Measurements from ENCODE around the gene IQCB1.

The IQCB1 gene

DNA sequence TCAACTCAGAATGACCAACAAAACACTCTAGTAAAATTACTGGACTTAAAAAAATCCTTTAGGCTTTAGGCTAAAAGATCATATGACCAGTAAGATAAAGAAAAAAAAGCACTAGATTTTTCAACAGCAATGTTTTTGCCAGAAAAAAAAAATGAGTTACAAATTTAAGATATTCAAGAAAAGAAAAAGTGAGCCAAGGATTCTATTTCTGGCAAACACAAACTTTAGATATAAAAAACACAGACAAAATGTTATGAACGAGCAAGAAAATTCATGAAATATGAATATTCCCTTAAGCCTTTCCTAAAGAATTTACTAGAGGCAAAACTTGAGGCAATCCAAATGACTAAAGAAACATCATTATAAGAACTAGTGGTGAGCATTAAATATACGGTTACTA, 94.0 kb downstream of the IQCB1 start:
- DNase-seq, result no peak

DNA sequence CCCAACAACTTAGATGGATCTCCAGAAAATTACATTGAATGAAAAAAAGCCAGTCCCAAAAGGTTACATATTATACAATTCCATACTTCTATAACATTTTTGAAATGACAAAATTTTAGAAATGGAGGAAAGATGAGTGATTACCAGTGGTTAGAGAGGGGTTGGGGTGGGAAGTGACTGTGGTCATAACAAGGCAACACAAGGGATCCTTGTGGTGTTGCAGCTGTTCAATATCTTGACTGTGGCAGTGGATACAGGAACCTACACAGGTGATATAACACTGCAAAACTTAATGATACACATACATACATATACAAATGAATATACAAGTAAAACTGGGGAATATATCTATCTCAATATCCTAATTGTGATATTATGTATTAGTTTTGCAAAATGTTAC, 95.0 kb downstream of the IQCB1 start:
- no peak for DNase-seq

- DNase-seq, result no peak
Measured at GRCh38 chr3:121737644-121738043, 97.2 kb downstream of the IQCB1 start.

GRCh38 chr3:121736112-121736511, 98.7 kb downstream of the IQCB1 start:
- no peak for DNase-seq

DNA sequence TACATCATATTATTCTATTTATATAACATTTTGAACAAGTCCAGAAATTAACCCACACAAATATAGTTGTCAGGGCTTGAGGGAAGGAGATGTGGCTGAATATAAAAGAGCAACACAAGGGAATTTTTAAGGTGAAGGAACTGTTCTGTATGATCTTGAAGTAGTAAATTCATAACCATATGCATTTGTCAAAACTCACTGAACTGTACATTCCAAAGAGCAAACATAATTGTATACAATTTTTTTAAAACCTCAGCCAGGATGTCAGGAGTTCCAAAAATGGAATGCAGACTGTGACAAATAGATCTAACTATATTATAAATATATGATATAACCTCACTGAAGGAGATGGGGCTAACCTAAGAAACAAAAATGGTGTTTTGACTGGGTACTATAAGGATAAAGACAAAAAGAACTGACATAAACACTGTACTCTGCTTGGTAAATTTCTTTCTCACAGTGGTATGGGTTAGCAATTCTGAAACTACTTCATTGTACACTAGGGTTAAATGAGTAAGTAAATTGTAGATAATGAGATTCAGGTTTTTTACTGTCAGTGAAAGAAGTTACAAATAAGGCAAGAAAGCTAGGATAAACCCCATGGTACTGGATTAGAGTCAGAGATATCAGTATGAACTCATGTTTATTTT, 99.7 kb downstream of the IQCB1 start:
- DNase-seq, result no peak

DNA sequence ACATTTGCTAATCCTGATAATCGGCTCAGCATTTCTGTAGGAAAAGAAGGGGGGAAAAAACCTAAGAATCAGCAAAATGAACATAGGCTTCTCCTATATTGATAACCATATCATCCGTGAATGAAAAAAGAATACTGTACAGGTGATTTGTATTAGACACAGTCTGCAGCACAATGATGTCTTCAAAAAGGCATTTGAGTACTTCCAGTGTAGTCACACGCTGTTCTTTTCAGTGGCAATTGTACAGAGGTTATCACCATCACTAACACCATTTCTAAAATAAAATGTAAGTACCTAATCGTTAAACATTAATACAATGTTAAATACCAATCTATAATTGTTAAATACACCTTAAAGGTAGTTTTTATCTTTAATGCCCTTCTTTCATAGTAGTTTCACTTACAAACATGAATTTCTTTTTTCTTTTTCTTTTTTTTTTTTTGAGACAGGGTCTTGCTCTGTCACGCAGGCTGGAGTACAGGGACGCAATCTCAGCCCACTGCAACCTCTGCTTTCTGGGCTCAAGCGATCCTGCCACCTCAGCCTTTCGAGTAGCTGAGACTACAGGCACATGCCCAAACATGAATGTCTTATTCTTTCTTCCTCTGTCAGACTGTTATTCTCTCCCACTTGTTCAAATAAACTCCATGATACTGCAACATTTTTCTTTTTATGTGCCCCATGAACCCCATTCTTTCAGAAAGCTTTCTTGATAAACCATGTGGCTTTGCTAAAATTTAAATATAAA, 103.7 kb downstream of the IQCB1 start:
- no peak for DNase-seq

GRCh38 chr3:121724130-121724529, 110.7 kb downstream of the IQCB1 start:
- DNase-seq, result no peak

DNA sequence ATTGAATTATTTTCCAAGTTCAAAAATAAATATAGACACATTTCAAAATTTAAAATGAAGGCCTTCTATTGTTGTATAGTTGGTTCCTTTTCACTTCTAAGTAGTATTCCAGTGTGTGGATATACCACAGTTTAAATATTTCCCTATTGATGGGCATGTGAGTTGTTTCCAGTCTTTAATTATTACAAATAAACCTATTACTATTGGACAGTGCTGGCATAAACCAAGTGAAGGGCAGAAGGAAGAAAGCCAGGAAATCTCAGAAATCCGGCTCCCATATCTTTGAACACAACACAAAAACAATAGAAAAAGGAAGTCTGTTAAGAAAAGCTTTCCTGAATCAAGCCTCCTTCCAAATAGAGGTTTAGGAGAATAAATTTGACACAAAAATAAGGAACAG, 111.4 kb downstream of the IQCB1 start:
- no peak for DNase-seq

GRCh38 chr3:121722411-121722810, 112.4 kb downstream of the IQCB1 start:
- DNase-seq, result no peak

- DNase-seq, result no peak
Measured at GRCh38 chr3:121720163-121720562, 114.7 kb downstream of the IQCB1 start.
